ENCODE data around the gene MYO1B.

The MYO1B gene

GRCh38 chr2:191262436-191262835, 17.2 kb downstream of the MYO1B start:
- no peak for DNase-seq (ENCODE audit: low read depth)

- no peak for DNase-seq (ENCODE audit: low read depth)
Observed at GRCh38 chr2:191263050-191263449, 17.8 kb downstream of the MYO1B start.

- DNase-seq (ENCODE audit: low read depth) = no peak
Observed at GRCh38 chr2:191264647-191265081, 19.5 kb downstream of the MYO1B start.

GRCh38 chr2:191265311-191266170, 20.3 kb downstream of the MYO1B start:
- no peak for DNase-seq (ENCODE audit: low read depth)

GRCh38 chr2:191266201-191266600, 21.0 kb downstream of the MYO1B start:
- no peak for DNase-seq (ENCODE audit: low read depth)

GRCh38 chr2:191268596-191268995, 23.4 kb downstream of the MYO1B start:
- no peak for DNase-seq (ENCODE audit: low read depth)

- no peak for DNase-seq (ENCODE audit: low read depth)
Observed at GRCh38 chr2:191270306-191271161, 25.3 kb downstream of the MYO1B start.

GRCh38 chr2:191272064-191272463, 26.9 kb downstream of the MYO1B start:
- DNase-seq (ENCODE audit: low read depth) = no peak

GRCh38 chr2:191274413-191274815, 29.2 kb downstream of the MYO1B start:
- no peak for DNase-seq (ENCODE audit: low read depth)

- DNase-seq (ENCODE audit: low read depth) = no peak
Observed at GRCh38 chr2:191276792-191277465, 31.7 kb downstream of the MYO1B start.

GRCh38 chr2:191280290-191280689, 35.1 kb downstream of the MYO1B start:
- no peak for DNase-seq (ENCODE audit: low read depth)

- DNase-seq (ENCODE audit: low read depth) = no peak
Observed at GRCh38 chr2:191280834-191281756, 35.9 kb downstream of the MYO1B start.

GRCh38 chr2:191285252-191285651, 40.0 kb downstream of the MYO1B start:
- DNase-seq (ENCODE audit: low read depth) = no peak

- no peak for DNase-seq (ENCODE audit: low read depth)
Observed at GRCh38 chr2:191287820-191288219, 42.6 kb downstream of the MYO1B start.

- no peak for DNase-seq (ENCODE audit: low read depth)
Observed at GRCh38 chr2:191289049-191289448, 43.8 kb downstream of the MYO1B start.

- no peak for DNase-seq (ENCODE audit: low read depth)
Observed at GRCh38 chr2:191291471-191291870, 46.3 kb downstream of the MYO1B start.

GRCh38 chr2:191292869-191293268, 47.7 kb downstream of the MYO1B start:
- DNase-seq (ENCODE audit: low read depth) = no peak

- no peak for DNase-seq (ENCODE audit: low read depth)
Observed at GRCh38 chr2:191295088-191295487, 49.9 kb downstream of the MYO1B start.

- DNase-seq (ENCODE audit: low read depth) = no peak
Observed at GRCh38 chr2:191296083-191297006, 51.1 kb downstream of the MYO1B start.

GRCh38 chr2:191297033-191297432, 51.8 kb downstream of the MYO1B start:
- DNase-seq (ENCODE audit: low read depth) = no peak
